Erythroblast (primary cell): ENCODE measurements around the gene TBC1D20.
A peak's percentile ranks its signal among the peaks of the same experiment; 100 is the strongest.
"Not testable (repeated sequence)": the region's sequence is repeated elsewhere in the genome, so short reads cannot be mapped to it uniquely, and the experiment has no call there.

Source experiments
- DNase-seq, 2 experiments: peaks; one replicate each; lab custom pipeline; 2025; lab: John Stamatoyannopoulos, UW
- GATA1 ChIP-seq: IDR thresholded peaks from 2 replicates; pipeline ENCODE4 v1.6.1; 2011; ENCODE audit warnings: low read depth, mild to moderate bottlenecking, control low read depth, low read length, moderate library complexity
- POLR2A ChIP-seq: IDR thresholded peaks from 2 replicates; pipeline ENCODE4 v1.6.1; 2011; ENCODE audit warnings: mild to moderate bottlenecking, low read length

The TBC1D20 gene

DNA sequence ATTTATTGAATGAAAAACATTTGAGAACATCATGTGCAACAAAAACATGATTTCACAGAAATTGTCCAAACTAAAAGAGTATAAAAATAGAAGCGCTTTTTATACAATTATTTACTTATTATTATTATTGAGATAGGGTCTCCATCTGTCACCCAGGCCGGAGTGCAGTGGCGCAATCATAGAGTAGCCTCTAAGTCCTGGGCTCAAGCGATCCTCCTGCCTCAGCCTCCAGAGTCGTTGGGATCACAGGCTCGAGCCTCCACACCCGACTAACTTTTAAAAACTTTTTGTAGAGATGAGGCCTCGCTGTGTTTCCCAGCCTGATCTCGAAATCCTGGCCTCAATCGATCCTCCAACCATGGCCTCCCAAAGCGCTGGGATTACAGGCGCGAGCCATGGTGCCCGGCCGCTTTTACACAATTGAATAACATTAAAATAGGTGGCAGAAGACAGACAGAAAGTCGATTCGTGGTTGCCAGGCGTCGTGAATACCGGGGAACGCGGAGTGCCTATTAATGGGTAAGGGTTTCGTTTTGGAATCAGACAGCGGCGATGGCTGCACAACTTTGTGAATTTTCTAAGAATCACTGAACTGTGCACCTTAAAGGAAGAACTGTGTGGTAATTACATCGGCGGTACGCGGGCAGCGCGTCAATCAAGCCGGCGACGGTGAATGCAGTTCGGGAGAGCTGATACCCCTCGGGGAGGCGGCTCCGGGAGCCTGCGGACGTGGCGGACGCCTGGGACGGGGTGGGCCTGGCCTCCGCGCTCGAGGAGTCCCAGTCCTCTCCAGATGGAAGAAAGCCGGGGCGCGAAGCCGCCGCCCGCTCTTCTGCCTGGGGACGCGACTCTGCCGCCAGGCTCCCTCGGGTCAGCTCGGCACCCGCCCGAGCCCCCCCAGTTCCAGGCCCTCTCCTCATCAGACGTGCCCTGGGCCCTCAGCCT lies 807 bp downstream of the TBC1D20 start:
- DNase-seq = peak; percentile 80 to 85
- TF ChIP-seq GATA1 = no peak

DNA sequence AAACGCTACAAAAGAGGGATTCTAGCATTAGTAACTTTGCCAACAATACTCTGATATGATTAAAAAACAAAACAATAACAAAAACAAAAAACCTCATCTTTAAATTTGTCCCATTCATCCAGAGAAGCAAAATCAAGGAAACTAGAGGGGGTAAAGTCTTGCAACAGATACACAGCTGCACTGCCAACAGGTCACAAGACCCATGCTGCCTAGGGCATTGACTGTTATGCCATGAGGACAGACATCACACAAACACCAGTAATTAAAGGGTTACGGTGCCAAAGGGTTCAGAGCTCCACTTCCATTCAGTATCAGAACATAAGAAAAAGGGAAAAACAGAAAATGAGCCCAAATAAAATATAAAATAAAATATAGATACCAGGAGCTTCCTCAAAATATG lies 1.6 kb downstream of the TBC1D20 start:
- peak; percentile 65 to 75 for DNase-seq
- TF ChIP-seq POLR2A = no peak
- no peak for TF ChIP-seq GATA1

DNA sequence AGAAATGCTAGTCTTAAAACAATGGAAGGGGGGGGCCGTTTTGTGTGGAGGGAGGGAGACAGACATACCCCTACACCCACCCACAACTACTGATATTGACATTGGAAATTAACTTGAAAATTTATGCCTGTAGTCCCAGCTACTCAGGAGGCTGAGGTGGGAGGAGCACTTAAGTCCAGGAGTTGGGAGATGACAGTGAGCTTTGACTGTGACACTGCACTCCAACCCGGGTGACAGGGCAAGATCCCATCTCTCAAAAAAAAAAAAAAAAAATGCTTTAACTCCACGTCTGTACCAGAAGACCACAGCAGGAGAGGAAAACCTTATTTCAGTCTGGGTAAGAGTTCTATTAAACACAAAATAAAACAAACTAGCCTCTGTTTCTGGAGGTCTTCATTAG lies 2.2 kb downstream of the TBC1D20 start:
- TF ChIP-seq POLR2A = peak; percentile 32
- TF ChIP-seq GATA1 = no peak
- DNase-seq = peak; percentile 92 to 94

GRCh38 chr20:458776-459175 lies 3.6 kb downstream of the TBC1D20 start:
- TF ChIP-seq GATA1 (no peak), POLR2A (no peak)
- DNase-seq = peak in 1 of 2 experiments; percentile 33

GRCh38 chr20:454951-455350 lies 7.4 kb downstream of the TBC1D20 start:
- TF ChIP-seq GATA1 (no peak), POLR2A (no peak)

DNA sequence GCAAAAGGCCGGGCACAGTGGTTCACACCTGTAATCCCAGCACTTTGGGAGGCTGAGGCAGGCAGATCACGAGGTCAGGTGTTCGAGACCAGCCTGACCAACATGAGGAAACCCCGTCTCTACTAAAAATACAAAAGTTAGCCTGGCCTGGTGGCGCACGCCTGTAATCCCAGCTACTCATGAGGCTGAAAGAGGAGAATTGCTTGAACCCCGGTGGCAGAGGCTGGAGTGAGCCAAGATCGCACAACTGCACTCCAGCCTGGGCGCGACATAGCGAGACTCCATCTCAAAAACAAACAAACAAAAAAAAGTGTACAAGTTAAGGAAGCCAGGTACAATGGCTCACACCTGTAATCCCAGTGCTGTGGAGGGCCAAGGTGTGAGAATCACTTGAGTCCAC lies 10.3 kb downstream of the TBC1D20 start:
- DNase-seq = not testable (repeated sequence)

More at GRCh38 chr20:454951-455350, 7.4 kb downstream of the TBC1D20 start:
- DNase-seq = no peak

DNA sequence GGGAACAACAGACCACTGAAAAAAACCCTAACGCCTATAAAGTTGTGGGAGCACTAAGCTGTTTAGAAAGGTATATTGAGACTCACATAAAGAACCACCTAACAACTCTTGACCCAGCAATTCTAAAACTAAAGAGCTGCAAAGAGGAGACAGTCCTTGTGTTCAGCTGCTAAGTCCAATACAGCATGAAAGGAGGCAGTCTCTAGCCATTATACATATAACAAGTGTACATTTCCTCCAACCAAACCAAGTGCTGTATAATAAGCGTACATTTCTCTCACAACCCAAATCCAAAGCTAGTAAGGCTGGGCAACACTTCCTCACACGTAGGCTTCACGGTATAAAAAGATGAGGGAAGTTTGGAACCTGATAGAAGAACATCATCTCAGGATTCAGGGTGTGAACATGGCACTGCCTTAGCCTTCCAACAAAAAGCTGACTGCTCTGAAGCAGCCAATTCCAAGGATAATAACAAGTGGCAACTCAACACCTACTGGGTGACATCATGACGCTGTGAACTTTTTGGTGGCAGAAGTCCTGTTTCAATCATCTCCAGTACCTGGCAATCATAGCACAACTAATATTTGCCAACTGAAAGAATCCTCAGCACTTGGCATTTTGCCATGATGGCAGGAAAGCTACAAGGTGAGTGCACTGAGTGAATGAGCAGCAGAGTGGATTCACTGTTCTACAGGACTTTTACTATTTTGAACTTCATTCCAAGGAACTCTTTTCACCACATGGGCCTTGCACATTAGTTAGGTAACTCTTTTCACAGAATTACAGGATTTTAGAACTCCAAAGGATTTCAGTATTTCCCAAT lies 16.6 kb downstream of the TBC1D20 start:
- peak in 1 of 2 experiments; percentile 26 for DNase-seq

GRCh38 chr20:444862-445426 lies 17.4 kb downstream of the TBC1D20 start:
- no peak for TF ChIP-seq GATA1
- TF ChIP-seq POLR2A = no peak
- DNase-seq = no peak

More for the DNA sequence above, 16.6 kb downstream of the TBC1D20 start:
- no peak for TF ChIP-seq GATA1
- no peak for TF ChIP-seq POLR2A

- DNase-seq = no peak
- TF ChIP-seq GATA1 (no peak), POLR2A (no peak)
Observed at GRCh38 chr20:444117-444516, 18.2 kb downstream of the TBC1D20 start.

GRCh38 chr20:443223-443775 lies 19.0 kb downstream of the TBC1D20 start:
- TF ChIP-seq POLR2A (no peak), GATA1 (no peak)
- DNase-seq = no peak

DNA sequence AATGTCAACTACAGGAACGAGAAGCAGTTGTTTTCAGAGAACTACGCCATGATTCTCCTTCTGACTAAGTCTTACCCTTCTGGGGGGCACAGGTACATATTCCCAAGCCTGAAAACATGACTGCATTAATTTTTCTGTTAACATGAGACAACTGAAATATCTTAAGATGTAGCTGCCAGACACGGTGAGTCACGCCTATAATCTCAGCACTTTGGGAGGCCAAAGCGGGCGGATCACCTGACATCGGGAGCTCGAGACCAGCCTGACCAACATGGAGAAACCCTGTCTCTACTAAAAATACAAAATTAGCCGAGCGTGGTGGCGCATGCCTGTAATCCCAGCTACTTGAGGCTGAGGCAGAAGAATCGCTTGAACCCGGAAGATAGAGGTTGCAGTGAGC lies 21.7 kb downstream of the TBC1D20 start:
- DNase-seq = no peak
- TF ChIP-seq POLR2A = no peak
- TF ChIP-seq GATA1 = no peak

DNA sequence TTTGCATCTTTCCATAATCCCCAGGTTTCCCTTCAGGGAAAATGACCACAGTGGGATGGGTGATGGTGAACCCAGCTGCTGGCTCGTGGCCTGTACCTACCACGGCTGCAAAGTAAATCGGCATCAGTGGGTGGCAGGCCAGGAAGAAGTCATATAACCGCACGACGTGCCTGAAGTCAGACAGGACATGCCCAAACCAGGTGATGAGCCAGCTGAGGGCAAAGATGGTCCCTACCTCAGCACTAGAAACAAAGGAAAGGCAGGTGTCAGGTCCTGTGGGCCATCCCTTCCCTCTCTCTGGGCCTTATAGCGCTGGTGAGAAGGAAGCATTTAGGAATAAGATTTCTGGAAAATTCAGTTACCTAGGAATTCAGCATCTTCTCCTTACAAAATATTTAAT lies 22.2 kb downstream of the TBC1D20 start:
- TF ChIP-seq POLR2A (no peak), GATA1 (no peak)
- DNase-seq = no peak
